ENCODE data around the gene CABCOCO1. TPM values are rescaled to one million over a fixed set of nuclear protein-coding genes. Genes with fewer than 3 reads are reported as not detected.

The CABCOCO1 gene
- total and polyA plus RNA-seq, 8 donors = 1.7 to 6.0 (median 3.4) TPM; not detected in 1

DNA sequence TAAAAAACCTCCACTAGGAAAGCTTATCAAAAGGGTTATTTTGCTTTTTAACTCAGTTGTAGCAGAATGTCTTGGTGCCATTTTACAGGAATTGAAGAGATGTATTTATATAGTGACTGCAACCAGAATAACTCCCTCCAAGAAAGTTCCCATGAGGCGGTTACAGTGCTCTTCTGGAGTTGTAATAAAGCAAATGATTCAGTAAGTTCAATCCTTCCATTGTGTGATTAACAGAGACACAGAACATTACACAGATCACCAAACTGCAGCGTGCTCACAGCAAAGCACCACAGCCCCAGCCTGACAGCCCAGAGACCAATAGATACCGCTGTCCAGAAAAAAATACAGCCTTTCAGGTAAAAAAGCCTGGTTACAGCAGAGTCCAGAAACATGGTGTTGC, 21.9 kb upstream of the CABCOCO1 start:
- no peak overlapping the region for H3K27ac ChIP-seq
- intact Hi-C loops (cut with DNase I) = no loop called here
- no peaks in the 10 kb centered on the region for H3K27me3 ChIP-seq
- H3K36me3 ChIP-seq = no peaks in the 10 kb centered on the region
- ATAC-seq (no peak), DNase-seq (no peak)
- H3K4me3 ChIP-seq = no peak overlapping the region
- no peaks in the 10 kb centered on the region for H3K4me1 ChIP-seq
- H3K9me3 ChIP-seq = no peaks in the 10 kb centered on the region
- TF ChIP-seq, protein P1, sequence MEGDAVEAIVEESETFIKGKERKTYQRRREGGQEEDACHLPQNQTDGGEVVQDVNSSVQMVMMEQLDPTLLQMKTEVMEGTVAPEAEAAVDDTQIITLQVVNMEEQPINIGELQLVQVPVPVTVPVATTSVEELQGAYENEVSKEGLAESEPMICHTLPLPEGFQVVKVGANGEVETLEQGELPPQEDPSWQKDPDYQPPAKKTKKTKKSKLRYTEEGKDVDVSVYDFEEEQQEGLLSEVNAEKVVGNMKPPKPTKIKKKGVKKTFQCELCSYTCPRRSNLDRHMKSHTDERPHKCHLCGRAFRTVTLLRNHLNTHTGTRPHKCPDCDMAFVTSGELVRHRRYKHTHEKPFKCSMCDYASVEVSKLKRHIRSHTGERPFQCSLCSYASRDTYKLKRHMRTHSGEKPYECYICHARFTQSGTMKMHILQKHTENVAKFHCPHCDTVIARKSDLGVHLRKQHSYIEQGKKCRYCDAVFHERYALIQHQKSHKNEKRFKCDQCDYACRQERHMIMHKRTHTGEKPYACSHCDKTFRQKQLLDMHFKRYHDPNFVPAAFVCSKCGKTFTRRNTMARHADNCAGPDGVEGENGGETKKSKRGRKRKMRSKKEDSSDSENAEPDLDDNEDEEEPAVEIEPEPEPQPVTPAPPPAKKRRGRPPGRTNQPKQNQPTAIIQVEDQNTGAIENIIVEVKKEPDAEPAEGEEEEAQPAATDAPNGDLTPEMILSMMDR (IDR thresholded peaks at IDR 0.05) = no peak

DNA sequence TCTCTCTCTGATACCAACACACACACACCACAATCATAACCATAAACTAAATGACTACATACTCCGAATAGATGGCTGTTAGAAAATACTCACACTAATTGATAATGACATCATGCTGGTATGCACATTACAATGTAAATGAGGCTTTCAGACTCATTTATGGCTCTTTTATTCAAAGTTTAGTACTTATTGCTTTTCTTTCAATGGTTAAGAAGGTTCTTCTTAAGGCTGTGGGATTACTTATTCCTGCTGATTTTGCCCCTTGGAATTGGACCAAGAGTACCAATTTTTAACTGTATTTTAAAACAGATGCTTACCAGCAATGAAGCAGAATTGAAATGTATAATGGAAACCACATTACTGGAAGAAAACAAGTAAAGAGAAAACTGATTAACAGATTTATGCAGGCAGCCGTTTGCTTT, 20.6 kb upstream of the CABCOCO1 start:
- Histone ChIP-seq H3K36me3 (no peaks in the 10 kb centered on the region), H3K4me3 (no peak overlapping the region), H3K9me3 (no peaks in the 10 kb centered on the region), H3K4me1 (no peaks in the 10 kb centered on the region), H3K27me3 (no peaks in the 10 kb centered on the region), H3K27ac (no peak overlapping the region)
- no peak for DNase-seq
- intact Hi-C loops (cut with DNase I) = no loop called here
- TF ChIP-seq, protein P1 (IDR thresholded peaks at IDR 0.05) = no peak
- ATAC-seq = no peak

DNA sequence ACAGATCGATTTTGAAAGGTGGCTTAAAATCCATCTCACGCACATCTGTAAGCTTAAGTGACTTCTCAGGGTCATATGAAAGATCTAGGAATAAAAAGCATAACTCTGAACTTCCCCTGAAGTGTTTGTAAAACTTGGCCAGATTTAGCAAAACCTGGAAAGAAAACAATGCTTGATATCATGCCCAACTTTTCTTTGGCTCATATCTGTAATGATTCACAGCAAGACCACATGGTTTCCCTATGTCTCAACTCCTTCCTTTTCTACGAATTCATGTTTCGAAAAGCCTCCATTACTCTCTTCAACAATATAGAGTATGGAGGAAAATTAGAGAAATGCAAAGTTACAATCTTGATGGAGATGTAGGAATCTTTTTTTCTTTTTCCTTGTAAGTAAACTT, 20.1 kb upstream of the CABCOCO1 start:
- TF ChIP-seq, protein P1 (IDR thresholded peaks at IDR 0.05) = no peak
- DNase-seq = peak in 1 of 4 donors; percentile 62
- Histone ChIP-seq H3K36me3 (no peaks in the 10 kb centered on the region), H3K4me3 (no peak overlapping the region), H3K4me1 (no peaks in the 10 kb centered on the region), H3K9me3 (no peaks in the 10 kb centered on the region), H3K27ac (no peak overlapping the region), H3K27me3 (no peaks in the 10 kb centered on the region)
- intact Hi-C loops (cut with DNase I) = no loop called here
- ATAC-seq = peak; percentile 38

DNA sequence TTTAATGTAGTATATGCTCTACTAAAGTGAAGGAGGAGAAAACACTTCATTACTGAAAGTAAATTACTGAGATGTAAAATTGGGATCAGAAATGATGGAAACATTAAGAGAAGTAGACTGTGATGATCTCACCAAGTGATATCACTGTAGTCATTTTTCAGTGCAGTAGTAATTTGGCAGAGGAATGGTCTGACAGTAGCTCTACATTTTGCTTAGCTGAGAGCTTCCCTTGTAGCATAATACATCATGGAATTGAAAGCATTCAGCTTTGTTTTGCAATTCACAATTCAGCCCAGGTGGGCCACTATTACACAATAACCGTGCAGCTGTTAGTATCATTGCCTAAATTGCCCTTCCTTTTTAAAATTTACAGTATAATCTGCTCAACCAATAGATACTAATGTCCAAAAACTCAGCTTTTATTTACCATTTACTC, 19.4 kb upstream of the CABCOCO1 start:
- Histone ChIP-seq H3K27ac (no peak overlapping the region), H3K36me3 (no peaks in the 10 kb centered on the region), H3K4me1 (no peaks in the 10 kb centered on the region), H3K9me3 (no peaks in the 10 kb centered on the region), H3K4me3 (no peak overlapping the region), H3K27me3 (no peaks in the 10 kb centered on the region)
- TF ChIP-seq, protein P1 (IDR thresholded peaks at IDR 0.05) = no peak
- intact Hi-C loops (cut with DNase I) = no loop called here
- DNase-seq = no peak
- ATAC-seq = peak; percentile 26

DNA sequence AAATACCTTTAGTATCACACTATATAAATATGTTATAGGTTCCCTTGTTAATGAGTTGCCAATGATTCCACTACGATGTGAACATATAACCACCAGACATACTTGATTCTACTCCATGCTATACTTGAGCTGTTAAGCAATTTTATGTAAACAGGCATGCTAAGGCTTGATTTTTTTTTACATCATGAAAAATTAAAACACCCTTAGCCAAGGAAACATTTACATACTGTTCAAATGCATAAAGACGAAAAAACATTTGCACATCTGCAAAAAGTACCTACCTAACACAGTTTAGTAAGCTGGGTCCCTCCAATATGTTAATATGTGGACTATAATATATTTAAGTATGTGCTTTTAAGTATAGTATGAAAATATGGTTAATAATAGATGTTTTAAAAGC, 9.0 kb upstream of the CABCOCO1 start:
- ATAC-seq (no peak), DNase-seq (no peak)
- Histone ChIP-seq H3K4me1 (no peaks in the 10 kb centered on the region), H3K27me3 (no peaks in the 10 kb centered on the region), H3K27ac (no peak overlapping the region), H3K36me3 (no peaks in the 10 kb centered on the region), H3K4me3 (no peak overlapping the region), H3K9me3 (no peaks in the 10 kb centered on the region)
- intact Hi-C loops (cut with DNase I) = no loop called here
- TF ChIP-seq, protein P1 (IDR thresholded peaks at IDR 0.05) = no peak

Measured in left lung (tissue), 10 donors.